Neural crest cell (in vitro differentiated cells): Measurements from ENCODE around the gene PRR33. TPM values are rescaled to one million over a fixed set of nuclear protein-coding genes. Genes with fewer than 3 reads are reported as not detected.

Source experiments
- DNase-seq: peaks from one replicate; pipeline ENCODE4 v3.0.0; 2021; ENCODE audit warnings: low read depth, mixed read lengths, low spot score
- H3K27ac Mint-ChIP-seq: one replicate; pipeline ENCODE4 v1.8.0; 2021; ENCODE audit warnings: mild to moderate bottlenecking, mixed read lengths; ENCODE audit not compliant: unreplicated experiment
- H3K27me3 Mint-ChIP-seq: 2 replicates; pipeline ENCODE4 v1.8.0; 2021; ENCODE audit warnings: low read depth, mild to moderate bottlenecking, mixed read lengths
- H3K36me3 Mint-ChIP-seq: 2 replicates; pipeline ENCODE4 v1.8.0; 2021; ENCODE audit warnings: low read depth, mild to moderate bottlenecking, mixed read lengths
- H3K4me1 Mint-ChIP-seq: 2 replicates; pipeline ENCODE4 v1.8.0; 2021; ENCODE audit warnings: mixed read lengths
- H3K4me3 Mint-ChIP-seq: one replicate; pipeline ENCODE4 v1.8.0; 2021; ENCODE audit warnings: mild to moderate bottlenecking, mixed read lengths
- H3K9me3 Mint-ChIP-seq: 2 replicates; pipeline ENCODE4 v1.8.0; 2021; ENCODE audit warnings: mixed read lengths
- CTCF ChIP-seq: fragments of 200-600 bp; sonication (generic); conservative IDR thresholded peaks from 2 replicates; pipeline ENCODE4 v1.5.0; 2021; ENCODE audit warnings: antibody characterized with exemption, mild to moderate bottlenecking
- total RNA-seq: library from RNA; stranded (reverse); gene quantifications from 2 replicates; pipeline ENCODE4 v1.2.1, GENCODE V29; 2021

The PRR33 gene
- total RNA-seq, 1 donor from 2014 or later: not detected

GRCh38 chr11:1881442-1882264 is 10.0 kb downstream of the PRR33 start:
- Mint-ChIP-seq H3K4me1 (no peaks in the 10 kb centered on the region), H3K36me3 (no peaks in the 10 kb centered on the region), H3K27me3 (no peaks in the 10 kb centered on the region), H3K9me3 (no peaks in the 10 kb centered on the region), H3K4me3 (no peak overlapping the region), H3K27ac (no peak overlapping the region)
- TF ChIP-seq CTCF: no peak
- no peak for DNase-seq

GRCh38 chr11:1880746-1881441 is 10.8 kb downstream of the PRR33 start:
- Mint-ChIP-seq H3K27ac (no peak overlapping the region), H3K36me3 (no peaks in the 10 kb centered on the region), H3K27me3 (no peaks in the 10 kb centered on the region), H3K4me1 (no peaks in the 10 kb centered on the region), H3K4me3 (no peak overlapping the region), H3K9me3 (no peaks in the 10 kb centered on the region)
- no peak for DNase-seq
- TF ChIP-seq CTCF: no peak

GRCh38 chr11:1879941-1880720 is 11.6 kb downstream of the PRR33 start:
- no peak for DNase-seq
- no peak overlapping the region for H3K27ac Mint-ChIP-seq

GRCh38 chr11:1879342-1879940 is 12.3 kb downstream of the PRR33 start:
- H3K4me3 Mint-ChIP-seq: no peak overlapping the region
- H3K4me1 Mint-ChIP-seq: peaks cover 4% of the 10 kb centered on the region
- TF ChIP-seq CTCF: no peak
- no peaks in the 10 kb centered on the region for H3K9me3 Mint-ChIP-seq
- H3K27ac Mint-ChIP-seq: no peak overlapping the region
- DNase-seq: no peak
- H3K36me3 Mint-ChIP-seq: no peaks in the 10 kb centered on the region
- no peaks in the 10 kb centered on the region for H3K27me3 Mint-ChIP-seq

More at GRCh38 chr11:1879941-1880720, 11.6 kb downstream of the PRR33 start:
- Mint-ChIP-seq H3K4me1 (peaks cover 4% of the 10 kb centered on the region), H3K27me3 (no peaks in the 10 kb centered on the region), H3K36me3 (no peaks in the 10 kb centered on the region), H3K9me3 (no peaks in the 10 kb centered on the region), H3K4me3 (no peak overlapping the region)
- no peak for TF ChIP-seq CTCF
